Epidermal melanocyte (primary cell): ENCODE measurements around the gene PSMG1.

Source experiments
- DNase-seq: peaks from one replicate; pipeline ENCODE4 v3.0.0; 2011; ENCODE audit warnings: low spot score; ENCODE audit not compliant: insufficient read length

The PSMG1 gene

GRCh38 chr21:39188521-39189139 lies 5.4 kb upstream of the PSMG1 start:
- DNase-seq: no peak

GRCh38 chr21:39187141-39187540 lies 3.9 kb upstream of the PSMG1 start:
- no peak for DNase-seq

GRCh38 chr21:39186676-39187075 lies 3.4 kb upstream of the PSMG1 start:
- no peak for DNase-seq

- DNase-seq: no peak
These were observed 1.9 kb upstream of the PSMG1 start for GRCh38 chr21:39185157-39185556.

- DNase-seq: no peak
These were observed 1.1 kb upstream of the PSMG1 start for GRCh38 chr21:39184050-39184980.

GRCh38 chr21:39182484-39183271 lies 573 bp downstream of the PSMG1 start:
- no peak for DNase-seq

- no peak for DNase-seq
These were observed 1.2 kb downstream of the PSMG1 start for GRCh38 chr21:39182016-39182415.

- no peak for DNase-seq
These were observed 1.9 kb downstream of the PSMG1 start for GRCh38 chr21:39181205-39181818.

GRCh38 chr21:39180429-39181019 lies 2.7 kb downstream of the PSMG1 start:
- no peak for DNase-seq

- DNase-seq: no peak
These were observed 4.8 kb downstream of the PSMG1 start for GRCh38 chr21:39178421-39178820.

- no peak for DNase-seq
These were observed 7.0 kb downstream of the PSMG1 start for GRCh38 chr21:39176271-39176709.

- no peak for DNase-seq
These were observed 7.6 kb downstream of the PSMG1 start for GRCh38 chr21:39175665-39176064.

GRCh38 chr21:39175154-39175553 lies 8.1 kb downstream of the PSMG1 start:
- no peak for DNase-seq

GRCh38 chr21:39173716-39174680 lies 9.3 kb downstream of the PSMG1 start:
- no peak for DNase-seq

GRCh38 chr21:39169906-39170305 lies 13.3 kb downstream of the PSMG1 start:
- no peak for DNase-seq

GRCh38 chr21:39168800-39169199 lies 14.5 kb downstream of the PSMG1 start:
- DNase-seq: no peak

GRCh38 chr21:39164523-39164922 lies 18.7 kb downstream of the PSMG1 start:
- DNase-seq: no peak

- DNase-seq: no peak
These were observed 22.2 kb downstream of the PSMG1 start for GRCh38 chr21:39161064-39161463.

- no peak for DNase-seq
These were observed 23.7 kb downstream of the PSMG1 start for GRCh38 chr21:39159342-39160063.
